Activated CD8-positive, alpha-beta T cell treated with anti-CD3 and anti-CD28 coated beads for 36 hours (primary cell): ENCODE data around the gene DES. TPM values are rescaled to one million over a fixed set of nuclear protein-coding genes. Genes with fewer than 3 reads are reported as not detected.
A peak's percentile ranks its signal among the peaks of the same experiment; 100 is the strongest.

Experiments used
- ATAC-seq: fragments of 200-7000 bp; cut with Tn5 transposase; one replicate; pipeline ENCODE4 v1.10.0; 2021; ENCODE audit warnings: mild to moderate bottlenecking, moderate library complexity
- CTCF ChIA-PET: fragments of 350-600 bp; sonication (Branson Sonifier 250); formaldehyde crosslinking; loops from one replicate; lab custom pipeline; 2021; ENCODE audit warnings: antibody characterized with exemption; lab: Charles Lee
- POLR2A ChIA-PET: fragments of 350-600 bp; sonication (Branson Sonifier 250); formaldehyde crosslinking; loops from one replicate; lab custom pipeline; 2021; ENCODE audit warnings: antibody characterized with exemption; lab: Charles Lee
- DNase-seq: peaks from one replicate; pipeline ENCODE4 v3.0.0-alpha.2; 2020
- H3K27ac Mint-ChIP-seq: one replicate; pipeline ENCODE4 v1.8.0; 2021; ENCODE audit warnings: mild to moderate bottlenecking, mixed read lengths
- H3K27me3 Mint-ChIP-seq: one replicate; pipeline ENCODE4 v1.8.0; 2021; ENCODE audit warnings: mixed read lengths
- H3K36me3 Mint-ChIP-seq: one replicate; pipeline ENCODE4 v1.8.0; 2021; ENCODE audit warnings: low read depth, mixed read lengths
- H3K4me1 Mint-ChIP-seq: one replicate; pipeline ENCODE4 v1.8.0; 2021; ENCODE audit warnings: low read depth, mixed read lengths
- H3K4me3 Mint-ChIP-seq: one replicate; pipeline ENCODE4 v1.8.0; 2021; ENCODE audit warnings: mild to moderate bottlenecking, moderate library complexity, mixed read lengths
- H3K9me3 Mint-ChIP-seq: one replicate; pipeline ENCODE4 v1.8.0; 2021; ENCODE audit warnings: mixed read lengths
- CTCF ChIP-seq: fragments of 200-600 bp; IDR thresholded peaks from one replicate; pipeline ENCODE4 v1.8.0; 2022; ENCODE audit warnings: antibody characterized with exemption, mild to moderate bottlenecking
- intact Hi-C: fragments of 100-400 bp; cut with micrococcal nuclease; formaldehyde crosslinking; loops from one replicate; pipeline ENCODE4 v1.10.0; 2022
- total RNA-seq, 2 experiments: library from RNA; stranded (reverse); gene quantifications; one replicate each; pipeline ENCODE4 v1.2.3, GENCODE V29; 2021

DES gene
- total RNA-seq, 2 experiments from 2014 or later: not detected

GRCh38 chr2:219430633-219431615 is 12.7 kb downstream of the DES start:
- ATAC-seq (peak; percentile 58), DNase-seq (no peak)
- no peak for TF ChIP-seq CTCF
- H3K4me1 Mint-ChIP-seq: no peaks in the 10 kb centered on the region
- H3K9me3 Mint-ChIP-seq: no peaks in the 10 kb centered on the region
- ChIA-PET CTCF (interaction anchor here (0.8 to 4.6 kb wide), 5 partner anchors 28 to 99 kb away, joined by 3 to 25 read pairs (median 4); no protein-coding TSS in a partner anchor), POLR2A (no interaction called here)
- peaks cover 16% of the 10 kb centered on the region for H3K27me3 Mint-ChIP-seq
- H3K4me3 Mint-ChIP-seq: no peak overlapping the region
- H3K27ac Mint-ChIP-seq: no peak overlapping the region
- no peaks in the 10 kb centered on the region for H3K36me3 Mint-ChIP-seq
- intact Hi-C loops: no loop called here

- peaks cover 19% of the 10 kb centered on the region for H3K27me3 Mint-ChIP-seq
- CTCF ChIA-PET: interaction anchor here (0.7 to 4.3 kb wide), 11 partner anchors 10 to 107 kb away, joined by 3 to 35 read pairs (median 3); no protein-coding TSS in a partner anchor
Measured at GRCh38 chr2:219433666-219434467, 15.7 kb downstream of the DES start.

GRCh38 chr2:219434468-219434717 is 16.2 kb downstream of the DES start:
- no peak for TF ChIP-seq CTCF
- POLR2A ChIA-PET: interaction anchor here (0.7 kb wide), 1 partner anchor 22 kb away, joined by 3 read pairs; no protein-coding TSS in a partner anchor
- DNase-seq: no peak
- Mint-ChIP-seq H3K4me3 (no peak overlapping the region), H3K4me1 (no peaks in the 10 kb centered on the region), H3K36me3 (no peaks in the 10 kb centered on the region), H3K27me3 (peaks cover 19% of the 10 kb centered on the region), H3K9me3 (no peaks in the 10 kb centered on the region), H3K27ac (no peak overlapping the region)
- no peak for ATAC-seq
- CTCF ChIA-PET: interaction anchor here (1.0 to 4.3 kb wide), 7 partner anchors 23 to 95 kb away, joined by 3 to 35 read pairs (median 5); no protein-coding TSS in a partner anchor
- intact Hi-C loops: no loop called here

More at GRCh38 chr2:219433666-219434467, 15.7 kb downstream of the DES start:
- Mint-ChIP-seq H3K4me3 (no peak overlapping the region), H3K9me3 (no peaks in the 10 kb centered on the region), H3K4me1 (no peaks in the 10 kb centered on the region), H3K36me3 (no peaks in the 10 kb centered on the region), H3K27ac (no peak overlapping the region)
- peak; percentile 66 for TF ChIP-seq CTCF
- peak; percentile 72 for DNase-seq
- ATAC-seq: peak; percentile 77
- POLR2A ChIA-PET: interaction anchor here (0.7 kb wide), 1 partner anchor 23 kb away, joined by 3 read pairs; no protein-coding TSS in a partner anchor
- intact Hi-C loops: no loop called here

GRCh38 chr2:219434718-219435525 is 16.7 kb downstream of the DES start, which contains the start of gene SPEG:
Gene SPEG, plus strand, starts transcription at chr2:219434843. Its CDS starts 135 bp downstream, at chr2:219434978.
- TF ChIP-seq CTCF: no peak
- Mint-ChIP-seq H3K4me3 (no peak within 1 kb of the TSS), H3K27me3 (peaks cover 19% of the 10 kb centered on the region), H3K27ac (no peak within 1 kb of the TSS), H3K9me3 (no peaks in the 10 kb centered on the region), H3K36me3 (no peaks in the 10 kb centered on the region), H3K4me1 (no peaks in the 10 kb centered on the region)
- DNase-seq (no peak), ATAC-seq (peak; percentile 26)
- ChIA-PET CTCF (interaction anchor here (1.1 to 4.3 kb wide), 5 partner anchors 22 to 95 kb away, joined by 3 to 35 read pairs (median 5); no protein-coding TSS in a partner anchor), POLR2A (interaction anchor here (1.2 kb wide), 1 partner anchor 7 kb away, joined by 3 read pairs; no protein-coding TSS in a partner anchor)
- intact Hi-C loops: no loop called here
